GM21515 (cell line): ENCODE results near the gene UMODL1.
A peak's percentile ranks its signal among the peaks of the same experiment; 100 is the strongest.
"Not testable (repeated sequence)": the region's sequence is repeated elsewhere in the genome, so short reads cannot be mapped to it uniquely, and the experiment has no call there.

Source experiments
- ATAC-seq: cut with Tn5 transposase; IDR thresholded peaks from one replicate; pipeline ENCODE4 v1.9.1; 2021; ENCODE audit not compliant: unreplicated experiment

Gene UMODL1

GRCh38 chr21:42162831-42163510 is 91.9 kb downstream of the UMODL1 start:
- ATAC-seq, result no peak

DNA sequence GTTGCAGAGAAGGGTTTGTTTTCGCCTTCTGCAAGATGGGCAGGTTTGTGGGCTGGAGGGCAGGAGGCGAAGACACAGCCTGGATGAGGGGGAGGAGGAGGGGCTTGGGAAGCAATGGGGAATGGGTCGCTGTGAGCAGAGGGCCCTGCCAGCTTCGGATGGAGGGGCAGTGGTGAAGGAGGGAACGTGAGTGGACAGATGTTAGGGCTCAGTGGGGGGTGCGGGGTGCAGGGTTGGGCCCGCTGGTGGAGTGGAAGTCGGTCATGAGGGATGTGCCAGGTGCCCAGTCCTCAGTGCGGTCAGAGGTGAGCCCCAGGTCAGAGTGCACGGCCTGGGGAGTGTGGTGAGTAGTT is 92.4 kb downstream of the UMODL1 start:
- no peak for ATAC-seq

GRCh38 chr21:42164064-42164789 is 93.1 kb downstream of the UMODL1 start:
- no peak for ATAC-seq

DNA sequence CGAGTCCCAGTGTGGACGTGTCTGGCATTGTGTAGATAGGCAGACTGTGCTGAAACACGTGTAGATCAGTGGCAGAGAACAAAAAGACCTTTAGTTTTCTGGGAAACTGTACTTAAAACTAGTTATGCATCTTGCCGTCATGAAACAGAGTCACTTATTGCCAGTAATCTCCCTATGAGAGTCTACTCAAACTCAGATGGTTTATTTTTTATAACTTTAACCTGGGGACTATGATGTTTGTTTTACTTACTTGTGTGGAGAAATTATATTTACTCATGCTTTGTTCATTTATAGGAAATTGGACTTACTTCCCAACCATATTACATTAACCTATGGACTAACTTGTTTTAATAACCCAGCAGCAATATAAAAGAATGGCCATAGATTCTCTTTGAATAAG is 93.7 kb downstream of the UMODL1 start:
- ATAC-seq, result no peak

GRCh38 chr21:42165901-42166300 is 94.8 kb downstream of the UMODL1 start:
- no peak for ATAC-seq

GRCh38 chr21:42169758-42170157 is 98.6 kb downstream of the UMODL1 start:
- no peak for ATAC-seq

GRCh38 chr21:42171091-42172053 is 100.3 kb downstream of the UMODL1 start:
- no peak for ATAC-seq

GRCh38 chr21:42172596-42173483 is 101.7 kb downstream of the UMODL1 start:
- ATAC-seq, result no peak

GRCh38 chr21:42174173-42174572 is 103.1 kb downstream of the UMODL1 start:
- no peak for ATAC-seq

- no peak for ATAC-seq
Measured at GRCh38 chr21:42175110-42175710, 104.1 kb downstream of the UMODL1 start.

DNA sequence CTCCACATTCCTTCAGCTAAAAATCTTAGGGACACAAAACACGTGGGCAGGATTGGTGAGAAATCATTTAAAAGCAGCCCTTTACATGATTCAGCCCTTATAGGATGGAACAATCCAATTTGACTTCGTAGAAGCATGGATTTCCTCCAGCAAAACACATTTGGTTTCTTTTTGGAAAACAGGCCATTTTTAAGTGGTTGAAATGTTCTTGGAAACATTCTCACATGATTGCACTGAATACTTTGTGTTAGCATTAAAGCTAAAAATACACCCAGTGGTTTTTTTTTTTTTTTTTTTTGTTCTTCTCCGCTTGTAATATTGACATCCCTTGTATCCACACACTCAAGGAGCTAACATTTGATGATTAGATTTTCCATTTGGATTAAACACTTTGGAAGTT is 105.7 kb downstream of the UMODL1 start:
- ATAC-seq, result no peak

DNA sequence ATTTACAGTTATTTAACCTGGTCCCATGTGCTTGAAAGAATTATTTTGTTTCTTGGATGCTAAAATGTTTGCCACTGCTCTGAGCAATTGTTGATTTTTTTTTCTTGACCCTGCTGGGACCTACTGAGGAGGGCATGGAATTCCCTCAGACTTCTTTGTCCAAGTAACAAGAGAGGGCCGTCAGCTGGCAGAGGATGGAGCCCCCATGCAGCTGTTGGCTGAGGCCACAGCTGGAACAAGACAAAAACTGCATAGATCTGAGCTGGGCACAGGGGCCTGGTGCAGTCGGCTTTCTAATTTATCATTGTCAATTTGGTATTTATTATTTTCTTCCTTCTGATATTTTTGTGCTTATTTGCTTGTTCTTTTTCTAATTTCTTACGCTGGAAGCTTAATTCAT is 108.2 kb downstream of the UMODL1 start:
- no peak for ATAC-seq

- ATAC-seq, result not testable (repeated sequence)
Measured at GRCh38 chr21:42180001-42180400, 108.9 kb downstream of the UMODL1 start.

DNA sequence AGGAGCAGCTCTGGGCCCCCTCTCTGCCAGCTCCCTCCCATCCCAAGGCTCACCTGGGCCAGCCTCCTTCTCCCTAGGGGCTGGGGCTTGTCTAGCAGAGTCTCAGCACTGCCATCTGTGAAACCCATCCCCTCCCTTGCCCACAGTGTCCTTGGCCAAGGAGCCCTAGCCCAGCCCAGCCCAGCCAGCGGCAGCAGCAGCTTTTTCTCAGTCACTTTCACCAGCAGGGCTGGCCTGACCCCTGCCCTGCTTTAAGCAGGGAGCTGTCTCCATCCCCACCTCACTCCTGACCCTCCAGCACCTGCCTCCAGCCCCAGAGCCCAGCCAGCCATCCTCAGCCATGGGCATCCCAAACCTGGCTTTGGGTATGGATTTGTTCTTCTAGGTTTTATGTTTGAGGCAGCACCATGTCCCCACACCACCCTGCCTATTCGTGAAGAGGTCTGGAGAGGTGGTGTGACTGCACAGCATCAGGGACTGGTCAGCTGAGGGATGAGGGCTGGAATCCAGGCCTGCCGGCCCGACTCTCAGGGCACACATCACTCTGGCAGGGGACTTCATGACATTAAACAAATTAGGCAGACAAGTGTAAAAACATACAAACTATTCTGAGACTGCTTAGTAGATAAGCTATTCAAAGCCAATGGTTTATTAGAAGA is 111.7 kb downstream of the UMODL1 start:
- ATAC-seq, result no peak

- no peak for ATAC-seq
Measured at GRCh38 chr21:42183374-42184266, 112.5 kb downstream of the UMODL1 start.

GRCh38 chr21:42186591-42186990 is 115.5 kb downstream of the UMODL1 start:
- ATAC-seq, result no peak

DNA sequence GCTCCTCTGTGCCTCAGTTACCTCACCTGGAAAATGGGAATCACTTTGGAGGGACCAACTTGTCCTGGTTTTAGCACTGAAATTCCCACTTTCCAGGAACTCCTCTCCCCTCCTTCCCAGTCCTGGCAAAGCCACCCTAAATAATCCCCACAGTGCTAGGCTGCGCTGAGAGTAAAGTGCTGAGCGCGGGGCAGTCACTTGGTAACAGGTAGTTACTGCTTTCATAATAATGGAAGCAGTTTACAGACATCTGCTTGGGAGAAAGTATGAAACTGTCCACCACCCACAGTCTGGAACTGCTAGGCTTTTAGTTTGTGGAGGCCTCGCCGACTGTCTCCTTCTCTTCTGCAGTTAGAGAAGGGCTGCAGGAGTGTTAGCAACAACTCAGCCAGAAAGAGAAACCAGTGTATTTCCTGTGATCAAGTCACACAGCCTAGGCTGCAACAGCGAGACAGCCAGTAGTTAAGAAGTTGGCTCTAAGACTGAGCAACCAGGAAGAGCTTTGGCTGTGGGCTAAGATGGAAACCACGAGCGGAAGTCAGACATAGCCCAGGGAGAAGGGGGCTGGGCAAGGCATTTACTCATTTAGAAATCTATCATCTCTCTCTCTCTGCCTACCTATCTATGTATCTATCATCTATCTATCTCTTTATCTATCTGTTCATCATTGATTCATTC is 117.0 kb downstream of the UMODL1 start:
- peak; percentile 97 for ATAC-seq

DNA sequence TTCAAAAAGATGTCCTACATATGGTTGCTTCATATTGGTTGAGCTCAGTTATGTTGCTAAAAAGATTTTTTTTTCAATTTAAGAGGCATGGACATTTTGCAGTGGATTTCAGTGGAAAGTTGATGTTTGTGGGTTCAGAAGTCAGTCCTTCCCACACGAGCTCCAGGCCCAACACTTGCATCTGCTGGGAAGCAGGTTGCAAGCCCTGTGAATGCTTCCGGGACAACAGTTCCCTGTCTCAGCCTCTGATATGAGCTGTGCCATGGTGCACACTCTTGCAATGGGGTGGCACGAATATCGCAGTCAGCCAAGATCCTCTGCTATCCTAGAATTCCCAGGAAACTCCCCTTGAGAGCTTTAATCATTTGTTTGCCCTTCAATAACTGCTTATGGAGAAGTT is 117.5 kb downstream of the UMODL1 start:
- ATAC-seq, result no peak
